ENCODE data around the gene TMPO. TPM values are rescaled to one million over a fixed set of nuclear protein-coding genes. Genes with fewer than 3 reads are reported as not detected.

TMPO gene
- total and polyA plus RNA-seq, 2 experiments from 2014 or later, result 75.5 to 256 TPM

DNA sequence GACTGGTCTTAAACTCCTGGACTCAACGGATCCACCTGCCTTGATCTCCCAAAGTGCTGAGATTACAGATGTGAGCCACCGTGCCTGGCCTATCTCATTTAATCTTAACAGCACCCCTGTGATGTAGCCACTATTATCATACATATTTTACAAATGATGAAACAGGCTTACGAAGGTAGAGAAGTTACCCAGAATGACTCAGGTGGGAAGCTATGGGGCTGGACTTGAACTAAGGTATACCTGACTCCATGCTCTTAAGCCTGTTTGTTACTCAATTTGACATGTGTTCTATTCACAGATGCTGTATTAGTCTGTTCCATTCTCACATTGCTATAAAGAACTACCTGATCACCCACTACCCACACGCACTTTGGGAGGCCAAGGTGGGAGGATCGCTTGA is 36.8 kb upstream of the TMPO start:
- H3K27ac ChIP-seq (ENCODE audit: low read depth), result no peak overlapping the region
- no peaks in the 10 kb centered on the region for H3F3A ChIP-seq (replicated peaks; ENCODE audit: low read depth)
- DNase-seq (ENCODE audit: low spot score) (no peak), ATAC-seq (no peak)
- Mint-ChIP-seq H3K9me3 (no peaks in the 10 kb centered on the region; the same call in 2 of the 3 replicates), H3K27ac (no peak overlapping the region), H3K4me3 (no peak overlapping the region), H3K4me1 (no peaks in the 10 kb centered on the region), H3K27me3 (ENCODE audit: insufficient read depth, low read depth, poor library complexity) (peaks cover 16% of the 10 kb centered on the region), H3K36me3 (ENCODE audit: low read depth) (no peaks in the 10 kb centered on the region)
- no peak overlapping the region for H3K4me2 ChIP-seq
- H3K36me3 ChIP-seq (ENCODE audit: insufficient read depth), result no peaks in the 10 kb centered on the region; the same call in 1 of the 2 replicates
- H3K4me1 ChIP-seq (ENCODE audit: insufficient read depth), result no peaks in the 10 kb centered on the region
- H3K9me2 ChIP-seq (ENCODE audit: insufficient read depth), result no peaks in the 10 kb centered on the region
- no peak overlapping the region for H3K4me3 ChIP-seq
- TF ChIP-seq, protein P1, sequence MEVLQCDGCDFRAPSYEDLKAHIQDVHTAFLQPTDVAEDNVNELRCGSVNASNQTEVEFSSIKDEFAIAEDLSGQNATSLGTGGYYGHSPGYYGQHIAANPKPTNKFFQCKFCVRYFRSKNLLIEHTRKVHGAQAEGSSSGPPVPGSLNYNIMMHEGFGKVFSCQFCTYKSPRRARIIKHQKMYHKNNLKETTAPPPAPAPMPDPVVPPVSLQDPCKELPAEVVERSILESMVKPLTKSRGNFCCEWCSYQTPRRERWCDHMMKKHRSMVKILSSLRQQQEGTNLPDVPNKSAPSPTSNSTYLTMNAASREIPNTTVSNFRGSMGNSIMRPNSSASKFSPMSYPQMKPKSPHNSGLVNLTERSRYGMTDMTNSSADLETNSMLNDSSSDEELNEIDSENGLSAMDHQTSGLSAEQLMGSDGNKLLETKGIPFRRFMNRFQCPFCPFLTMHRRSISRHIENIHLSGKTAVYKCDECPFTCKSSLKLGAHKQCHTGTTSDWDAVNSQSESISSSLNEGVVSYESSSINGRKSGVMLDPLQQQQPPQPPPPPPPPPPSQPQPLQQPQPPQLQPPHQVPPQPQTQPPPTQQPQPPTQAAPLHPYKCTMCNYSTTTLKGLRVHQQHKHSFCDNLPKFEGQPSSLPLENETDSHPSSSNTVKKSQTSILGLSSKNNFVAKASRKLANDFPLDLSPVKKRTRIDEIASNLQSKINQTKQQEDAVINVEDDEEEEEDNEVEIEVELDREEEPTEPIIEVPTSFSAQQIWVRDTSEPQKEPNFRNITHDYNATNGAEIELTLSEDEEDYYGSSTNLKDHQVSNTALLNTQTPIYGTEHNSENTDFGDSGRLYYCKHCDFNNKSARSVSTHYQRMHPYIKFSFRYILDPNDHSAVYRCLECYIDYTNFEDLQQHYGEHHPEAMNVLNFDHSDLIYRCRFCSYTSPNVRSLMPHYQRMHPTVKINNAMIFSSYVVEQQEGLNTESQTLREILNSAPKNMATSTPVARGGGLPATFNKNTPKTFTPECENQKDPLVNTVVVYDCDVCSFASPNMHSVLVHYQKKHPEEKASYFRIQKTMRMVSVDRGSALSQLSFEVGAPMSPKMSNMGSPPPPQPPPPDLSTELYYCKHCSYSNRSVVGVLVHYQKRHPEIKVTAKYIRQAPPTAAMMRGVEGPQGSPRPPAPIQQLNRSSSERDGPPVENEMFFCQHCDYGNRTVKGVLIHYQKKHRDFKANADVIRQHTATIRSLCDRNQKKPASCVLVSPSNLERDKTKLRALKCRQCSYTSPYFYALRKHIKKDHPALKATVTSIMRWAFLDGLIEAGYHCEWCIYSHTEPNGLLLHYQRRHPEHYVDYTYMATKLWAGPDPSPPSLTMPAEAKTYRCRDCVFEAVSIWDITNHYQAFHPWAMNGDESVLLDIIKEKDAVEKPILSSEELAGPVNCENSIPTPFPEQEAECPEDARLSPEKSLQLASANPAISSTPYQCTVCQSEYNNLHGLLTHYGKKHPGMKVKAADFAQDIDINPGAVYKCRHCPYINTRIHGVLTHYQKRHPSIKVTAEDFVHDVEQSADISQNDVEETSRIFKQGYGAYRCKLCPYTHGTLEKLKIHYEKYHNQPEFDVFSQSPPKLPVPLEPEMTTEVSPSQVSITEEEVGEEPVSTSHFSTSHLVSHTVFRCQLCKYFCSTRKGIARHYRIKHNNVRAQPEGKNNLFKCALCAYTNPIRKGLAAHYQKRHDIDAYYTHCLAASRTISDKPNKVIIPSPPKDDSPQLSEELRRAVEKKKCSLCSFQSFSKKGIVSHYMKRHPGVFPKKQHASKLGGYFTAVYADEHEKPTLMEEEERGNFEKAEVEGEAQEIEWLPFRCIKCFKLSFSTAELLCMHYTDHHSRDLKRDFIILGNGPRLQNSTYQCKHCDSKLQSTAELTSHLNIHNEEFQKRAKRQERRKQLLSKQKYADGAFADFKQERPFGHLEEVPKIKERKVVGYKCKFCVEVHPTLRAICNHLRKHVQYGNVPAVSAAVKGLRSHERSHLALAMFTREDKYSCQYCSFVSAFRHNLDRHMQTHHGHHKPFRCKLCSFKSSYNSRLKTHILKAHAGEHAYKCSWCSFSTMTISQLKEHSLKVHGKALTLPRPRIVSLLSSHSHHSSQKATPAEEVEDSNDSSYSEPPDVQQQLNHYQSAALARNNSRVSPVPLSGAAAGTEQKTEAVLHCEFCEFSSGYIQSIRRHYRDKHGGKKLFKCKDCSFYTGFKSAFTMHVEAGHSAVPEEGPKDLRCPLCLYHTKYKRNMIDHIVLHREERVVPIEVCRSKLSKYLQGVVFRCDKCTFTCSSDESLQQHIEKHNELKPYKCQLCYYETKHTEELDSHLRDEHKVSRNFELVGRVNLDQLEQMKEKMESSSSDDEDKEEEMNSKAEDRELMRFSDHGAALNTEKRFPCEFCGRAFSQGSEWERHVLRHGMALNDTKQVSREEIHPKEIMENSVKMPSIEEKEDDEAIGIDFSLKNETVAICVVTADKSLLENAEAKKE (CRISPR knock-in tag; IDR thresholded peaks at IDR 0.05), result no peak
- TF ChIP-seq EZH2phosphoT487 (IDR thresholded peaks at IDR 0.05; ENCODE audit: unreplicated experiment) (no peak), ZNF114 (CRISPR knock-in tag; IDR thresholded peaks at IDR 0.05) (no peak), ZNF331 (CRISPR knock-in tag; IDR thresholded peaks at IDR 0.05; ENCODE audit: low read depth) (no peak), EZH2 (IDR thresholded peaks at IDR 0.05; ENCODE audit: low read depth, unreplicated experiment) (no peak), JUNB (IDR thresholded peaks at IDR 0.05; ENCODE audit: unreplicated experiment) (no peak), POLR2AphosphoS5 (IDR thresholded peaks at IDR 0.05; ENCODE audit: low read depth) (no peak), CREB1 (CRISPR knock-in tag; IDR thresholded peaks at IDR 0.05; ENCODE audit: low read depth) (no peak)
- TF ChIP-seq, protein P2, sequence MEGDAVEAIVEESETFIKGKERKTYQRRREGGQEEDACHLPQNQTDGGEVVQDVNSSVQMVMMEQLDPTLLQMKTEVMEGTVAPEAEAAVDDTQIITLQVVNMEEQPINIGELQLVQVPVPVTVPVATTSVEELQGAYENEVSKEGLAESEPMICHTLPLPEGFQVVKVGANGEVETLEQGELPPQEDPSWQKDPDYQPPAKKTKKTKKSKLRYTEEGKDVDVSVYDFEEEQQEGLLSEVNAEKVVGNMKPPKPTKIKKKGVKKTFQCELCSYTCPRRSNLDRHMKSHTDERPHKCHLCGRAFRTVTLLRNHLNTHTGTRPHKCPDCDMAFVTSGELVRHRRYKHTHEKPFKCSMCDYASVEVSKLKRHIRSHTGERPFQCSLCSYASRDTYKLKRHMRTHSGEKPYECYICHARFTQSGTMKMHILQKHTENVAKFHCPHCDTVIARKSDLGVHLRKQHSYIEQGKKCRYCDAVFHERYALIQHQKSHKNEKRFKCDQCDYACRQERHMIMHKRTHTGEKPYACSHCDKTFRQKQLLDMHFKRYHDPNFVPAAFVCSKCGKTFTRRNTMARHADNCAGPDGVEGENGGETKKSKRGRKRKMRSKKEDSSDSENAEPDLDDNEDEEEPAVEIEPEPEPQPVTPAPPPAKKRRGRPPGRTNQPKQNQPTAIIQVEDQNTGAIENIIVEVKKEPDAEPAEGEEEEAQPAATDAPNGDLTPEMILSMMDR (conservative IDR thresholded peaks at IDR 0.05; ENCODE audit: low read depth in 2 of 2), result no peak
- TF ChIP-seq, protein P3, sequence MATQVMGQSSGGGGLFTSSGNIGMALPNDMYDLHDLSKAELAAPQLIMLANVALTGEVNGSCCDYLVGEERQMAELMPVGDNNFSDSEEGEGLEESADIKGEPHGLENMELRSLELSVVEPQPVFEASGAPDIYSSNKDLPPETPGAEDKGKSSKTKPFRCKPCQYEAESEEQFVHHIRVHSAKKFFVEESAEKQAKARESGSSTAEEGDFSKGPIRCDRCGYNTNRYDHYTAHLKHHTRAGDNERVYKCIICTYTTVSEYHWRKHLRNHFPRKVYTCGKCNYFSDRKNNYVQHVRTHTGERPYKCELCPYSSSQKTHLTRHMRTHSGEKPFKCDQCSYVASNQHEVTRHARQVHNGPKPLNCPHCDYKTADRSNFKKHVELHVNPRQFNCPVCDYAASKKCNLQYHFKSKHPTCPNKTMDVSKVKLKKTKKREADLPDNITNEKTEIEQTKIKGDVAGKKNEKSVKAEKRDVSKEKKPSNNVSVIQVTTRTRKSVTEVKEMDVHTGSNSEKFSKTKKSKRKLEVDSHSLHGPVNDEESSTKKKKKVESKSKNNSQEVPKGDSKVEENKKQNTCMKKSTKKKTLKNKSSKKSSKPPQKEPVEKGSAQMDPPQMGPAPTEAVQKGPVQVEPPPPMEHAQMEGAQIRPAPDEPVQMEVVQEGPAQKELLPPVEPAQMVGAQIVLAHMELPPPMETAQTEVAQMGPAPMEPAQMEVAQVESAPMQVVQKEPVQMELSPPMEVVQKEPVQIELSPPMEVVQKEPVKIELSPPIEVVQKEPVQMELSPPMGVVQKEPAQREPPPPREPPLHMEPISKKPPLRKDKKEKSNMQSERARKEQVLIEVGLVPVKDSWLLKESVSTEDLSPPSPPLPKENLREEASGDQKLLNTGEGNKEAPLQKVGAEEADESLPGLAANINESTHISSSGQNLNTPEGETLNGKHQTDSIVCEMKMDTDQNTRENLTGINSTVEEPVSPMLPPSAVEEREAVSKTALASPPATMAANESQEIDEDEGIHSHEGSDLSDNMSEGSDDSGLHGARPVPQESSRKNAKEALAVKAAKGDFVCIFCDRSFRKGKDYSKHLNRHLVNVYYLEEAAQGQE (IDR thresholded peaks at IDR 0.05; ENCODE audit: unreplicated experiment), result no peak
- TF ChIP-seq, protein P4, sequence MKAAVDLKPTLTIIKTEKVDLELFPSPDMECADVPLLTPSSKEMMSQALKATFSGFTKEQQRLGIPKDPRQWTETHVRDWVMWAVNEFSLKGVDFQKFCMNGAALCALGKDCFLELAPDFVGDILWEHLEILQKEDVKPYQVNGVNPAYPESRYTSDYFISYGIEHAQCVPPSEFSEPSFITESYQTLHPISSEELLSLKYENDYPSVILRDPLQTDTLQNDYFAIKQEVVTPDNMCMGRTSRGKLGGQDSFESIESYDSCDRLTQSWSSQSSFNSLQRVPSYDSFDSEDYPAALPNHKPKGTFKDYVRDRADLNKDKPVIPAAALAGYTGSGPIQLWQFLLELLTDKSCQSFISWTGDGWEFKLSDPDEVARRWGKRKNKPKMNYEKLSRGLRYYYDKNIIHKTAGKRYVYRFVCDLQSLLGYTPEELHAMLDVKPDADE (IDR thresholded peaks at IDR 0.05), result no peak
- peak overlapping the region; percentile 52; the same call in 1 of the 2 replicates for H2AFZ ChIP-seq
- no peaks in the 10 kb centered on the region for H3K79me2 ChIP-seq (replicated peaks; ENCODE audit: insufficient read depth)
- H4K20me1 ChIP-seq (replicated peaks; ENCODE audit: insufficient read depth), result no peaks in the 10 kb centered on the region
- no peaks in the 10 kb centered on the region for H3K27me3 ChIP-seq (ENCODE audit: insufficient read depth)

Data from GM23338 (cell line).